ENCODE results near the gene AOPEP.
"Not testable (repeated sequence)": the region's sequence is repeated elsewhere in the genome, so short reads cannot be mapped to it uniquely, and the experiment has no call there.

The AOPEP gene

DNA sequence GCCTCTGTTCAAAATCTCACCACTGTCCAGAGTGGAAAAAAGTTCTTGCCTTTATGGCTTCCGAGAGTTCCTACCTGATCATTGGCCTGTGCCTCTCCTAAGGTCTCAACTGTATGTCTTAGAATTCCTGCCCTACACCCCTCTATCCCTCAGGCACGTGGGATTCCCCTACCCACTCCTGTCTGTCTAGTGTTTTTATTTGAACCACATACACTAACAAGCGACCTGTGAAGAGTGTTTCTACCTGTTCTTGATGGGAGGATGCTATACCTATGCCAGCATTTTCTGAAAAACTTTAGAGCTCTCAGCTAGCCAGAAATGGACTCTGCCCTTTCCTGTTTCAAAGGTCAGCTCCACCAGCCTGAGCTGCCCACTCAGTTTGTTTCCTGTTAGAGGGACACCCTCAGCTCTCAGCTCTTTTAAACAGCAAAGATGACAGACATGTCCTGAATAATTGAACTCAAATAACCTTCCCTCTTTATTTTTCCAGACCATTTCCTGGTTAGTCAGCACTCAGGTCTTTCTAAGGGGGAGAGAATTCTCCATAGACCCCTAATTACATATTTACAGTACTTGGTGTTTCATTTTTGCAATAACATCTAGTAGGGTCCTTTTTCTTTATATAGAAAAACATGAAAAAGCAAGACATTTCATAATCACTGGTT, 214.8 kb downstream of the AOPEP start:
- DNase-seq: no peak

DNA sequence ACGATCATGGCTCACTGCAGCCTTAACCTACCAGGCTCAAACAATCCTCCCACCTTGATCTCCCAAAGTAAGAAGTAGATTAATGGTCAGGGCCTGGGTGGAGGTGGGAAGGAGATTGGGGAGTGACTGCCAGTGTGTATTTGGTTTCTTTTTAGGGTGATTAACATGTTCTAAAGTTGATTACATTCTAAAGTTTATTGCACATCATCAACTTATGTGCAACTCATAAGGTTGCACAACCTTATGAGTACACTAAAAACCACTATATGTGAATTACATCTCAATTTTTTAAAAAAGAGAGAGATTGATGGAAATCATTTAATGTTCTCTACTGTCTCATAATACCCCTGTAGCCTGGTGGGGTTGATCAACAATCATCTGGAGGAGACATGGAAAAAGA, 218.1 kb downstream of the AOPEP start:
- no peak for DNase-seq

- DNase-seq: peak; percentile 21
Observed at GRCh38 chr9:94945197-94946144, 219.0 kb downstream of the AOPEP start.

- peak; percentile 42 for DNase-seq
Observed at GRCh38 chr9:94946256-94946655, 219.8 kb downstream of the AOPEP start.

GRCh38 chr9:94948567-94949235, 222.2 kb downstream of the AOPEP start:
- no peak for DNase-seq

- DNase-seq: no peak
Observed at GRCh38 chr9:94949370-94949769, 222.9 kb downstream of the AOPEP start.

DNA sequence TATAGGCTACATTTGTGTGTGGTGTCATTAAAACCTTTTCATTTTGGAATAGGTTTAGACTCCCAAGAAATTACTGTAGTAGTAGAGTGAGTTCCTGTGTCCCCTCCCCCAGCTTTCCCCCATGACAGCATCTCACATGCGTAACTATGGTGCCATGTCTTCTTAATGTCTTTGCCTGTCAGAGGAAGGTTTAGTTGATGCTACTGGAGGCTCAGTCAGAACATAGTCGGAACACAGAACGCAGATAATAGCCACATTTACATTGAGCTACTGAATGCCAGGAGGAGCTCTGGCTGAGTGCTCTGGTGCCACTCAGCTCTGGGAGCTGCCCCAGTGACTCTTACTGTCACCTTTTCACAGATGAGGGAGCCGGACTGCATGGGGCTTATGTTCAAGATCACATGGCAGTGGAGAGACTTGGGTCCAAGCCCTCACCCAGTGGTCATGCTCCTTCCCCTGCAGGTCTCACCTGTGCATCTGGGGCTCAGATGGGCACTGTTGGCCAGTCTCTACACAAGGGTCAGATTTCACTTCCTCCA, 223.6 kb downstream of the AOPEP start:
- no peak for DNase-seq

DNA sequence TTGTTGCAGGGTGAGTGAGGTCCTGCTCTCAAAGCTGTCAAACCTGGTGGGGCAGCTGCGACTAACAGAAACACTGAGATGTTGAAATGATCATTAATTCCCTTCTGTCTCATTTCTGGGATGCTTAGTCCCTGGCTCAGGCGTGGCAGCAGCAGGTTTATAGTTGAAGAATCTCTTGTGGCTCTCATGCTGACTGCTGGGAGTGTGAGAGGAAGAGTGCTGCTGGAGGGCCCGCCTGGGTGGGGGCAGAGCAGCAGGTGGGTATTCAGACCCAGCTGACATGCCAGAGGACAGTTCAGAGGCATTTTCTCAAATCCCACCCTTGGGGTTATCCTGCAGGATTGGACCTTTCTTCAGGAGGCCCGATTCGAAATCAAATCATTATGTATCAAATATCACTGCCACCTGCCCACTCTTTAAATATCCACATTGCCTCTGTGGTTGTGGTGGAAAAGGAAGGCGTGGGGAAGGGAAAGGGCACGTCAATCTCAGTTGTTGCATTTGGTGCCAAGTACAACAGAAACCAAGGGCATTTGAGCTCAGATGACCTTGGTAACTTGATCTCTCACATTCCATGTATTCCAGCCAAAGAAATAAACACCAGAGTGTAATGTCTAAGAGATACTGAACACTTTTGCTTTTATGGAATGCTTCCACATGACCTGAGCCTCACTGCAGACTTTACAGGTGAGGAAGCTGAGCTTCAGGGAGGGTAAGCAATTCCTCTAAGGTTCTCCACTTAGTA, 224.3 kb downstream of the AOPEP start:
- DNase-seq: peak; percentile 52

- DNase-seq: no peak
Observed at GRCh38 chr9:94951324-94952135, 225.0 kb downstream of the AOPEP start.

DNA sequence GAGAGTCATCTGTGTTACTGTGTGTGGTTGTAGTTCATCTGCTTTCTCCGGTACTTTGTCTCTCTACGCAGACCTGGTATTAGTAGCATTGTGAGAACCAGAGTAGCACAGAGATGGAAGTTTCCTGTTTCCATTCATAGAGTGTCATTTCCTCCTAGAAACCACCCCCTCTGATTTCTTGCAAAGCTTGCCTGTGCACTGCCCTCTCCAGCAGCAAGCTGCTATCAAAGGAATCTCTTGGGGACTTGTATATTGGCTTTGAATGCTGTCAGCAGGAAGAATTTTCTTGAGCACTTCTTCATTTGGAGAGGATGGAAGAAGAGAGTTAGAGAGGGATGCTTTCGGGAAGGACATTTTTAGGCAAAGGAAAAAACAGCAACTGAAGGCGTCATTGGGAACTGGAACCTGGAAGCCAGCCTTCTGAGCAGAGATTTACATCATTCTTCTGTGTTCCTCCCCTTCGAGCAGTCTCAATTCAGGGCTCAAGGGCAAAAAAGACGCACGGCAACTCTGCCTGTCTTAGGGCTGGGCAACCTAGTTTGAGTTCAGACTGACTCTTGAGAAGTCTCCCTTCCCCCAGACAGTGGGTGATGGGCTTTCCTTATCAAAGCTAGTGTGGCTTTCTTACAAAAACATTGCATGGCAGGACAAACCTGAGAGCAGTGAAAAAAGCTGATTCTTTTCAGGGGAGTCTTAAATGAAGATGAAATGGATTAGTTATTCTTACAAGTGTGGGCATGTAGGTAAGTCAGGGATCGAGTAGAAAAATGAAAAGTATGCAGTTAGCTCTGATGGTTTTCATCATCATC, 226.3 kb downstream of the AOPEP start:
- DNase-seq: no peak

GRCh38 chr9:94956731-94957130, 230.2 kb downstream of the AOPEP start:
- no peak for DNase-seq

DNA sequence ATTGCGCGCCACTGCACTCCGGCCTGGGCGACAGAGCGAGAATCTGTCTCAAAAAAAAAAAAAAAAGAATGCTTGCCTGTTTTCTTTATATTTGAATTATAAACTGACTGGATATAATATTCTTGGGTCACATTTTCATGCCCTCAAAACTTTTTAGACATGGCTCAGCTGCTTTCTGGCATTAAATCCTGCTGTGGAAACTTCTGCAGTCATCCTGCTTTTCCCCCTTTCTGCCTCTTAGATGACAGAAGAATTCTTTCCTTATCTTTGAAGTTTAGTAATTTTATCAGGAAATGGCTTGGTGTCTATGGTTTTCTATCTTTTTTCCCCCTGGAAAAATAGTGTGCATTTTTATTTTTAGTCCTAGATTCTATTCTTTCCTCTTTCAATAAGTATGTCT, 234.5 kb downstream of the AOPEP start:
- DNase-seq: no peak

- DNase-seq: no peak
Observed at GRCh38 chr9:94961870-94962269, 235.4 kb downstream of the AOPEP start.

GRCh38 chr9:94965631-94966030, 239.1 kb downstream of the AOPEP start:
- not testable (repeated sequence) for DNase-seq

- DNase-seq: not testable (repeated sequence)
Observed at GRCh38 chr9:94966046-94966445, 239.5 kb downstream of the AOPEP start.

- no peak for DNase-seq
Observed at GRCh38 chr9:94967482-94967881, 241.0 kb downstream of the AOPEP start.

DNA sequence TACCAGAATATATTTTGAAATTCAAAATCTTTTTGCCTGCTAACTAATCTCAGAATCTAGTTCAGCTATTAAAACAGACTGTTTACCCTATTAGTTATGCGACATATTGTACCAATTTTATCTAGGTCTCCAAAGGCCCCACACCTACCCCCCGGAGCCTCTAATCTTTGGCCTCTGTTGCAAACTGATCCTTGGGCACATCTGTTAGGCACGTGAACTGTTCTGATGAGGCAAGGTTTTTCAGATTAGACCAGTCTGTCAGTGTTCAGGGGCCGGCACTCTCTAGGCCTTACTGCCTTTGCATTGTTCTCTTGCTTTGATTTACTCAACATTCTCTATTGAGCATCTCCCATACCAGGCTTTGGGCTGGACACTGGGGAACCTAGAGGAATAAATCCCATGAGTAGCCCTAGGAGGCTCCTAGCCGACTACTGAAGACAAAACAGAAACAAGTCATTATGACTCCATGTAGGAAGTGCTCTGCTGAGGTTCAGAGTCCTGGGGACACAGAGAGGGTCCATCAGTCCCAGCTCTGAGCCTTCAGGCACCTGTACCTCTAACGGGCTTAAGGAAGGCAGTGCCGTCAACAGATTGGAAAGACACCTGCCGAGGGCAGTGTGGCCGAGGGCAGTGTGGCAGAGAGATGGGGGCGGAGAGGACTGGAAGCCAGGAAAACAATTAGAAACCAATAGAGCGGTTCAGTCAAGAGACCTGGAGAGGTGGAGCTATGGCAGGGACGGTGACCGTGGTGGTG, 245.1 kb downstream of the AOPEP start:
- peak; percentile 83 for DNase-seq

DNA sequence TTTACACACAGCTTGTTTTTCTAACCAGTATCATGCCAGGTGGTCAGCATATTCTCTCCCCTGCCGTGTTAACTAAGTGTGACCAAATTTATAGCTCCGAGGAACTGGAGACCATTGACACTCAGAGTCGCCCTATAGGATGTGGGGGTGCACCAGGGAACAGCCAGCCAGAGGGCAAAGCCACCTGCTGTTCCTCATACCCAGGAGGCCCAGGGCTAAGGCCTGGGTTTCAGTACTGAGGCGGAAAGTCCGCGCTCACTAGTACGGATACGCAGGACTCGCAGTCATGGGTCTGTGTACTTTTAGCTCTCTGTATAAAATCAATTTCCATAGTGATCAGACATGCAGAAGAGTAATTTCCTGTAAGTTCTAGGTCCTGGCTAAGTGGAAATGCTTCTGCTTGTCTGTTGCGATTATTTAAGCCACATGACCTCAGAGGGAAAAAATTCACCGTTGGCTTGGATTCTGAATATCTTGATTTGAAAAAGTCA, 247.0 kb downstream of the AOPEP start:
- no peak for DNase-seq

GRCh38 chr9:94974154-94974879, 247.8 kb downstream of the AOPEP start:
- no peak for DNase-seq
